Stimulated activated naive CD8-positive, alpha-beta T cell treated with anti-CD3 and anti-CD28 coated beads, Interleukin-15, Interleukin-2, amounts not matched to agents 100 U/mL and 50 U/mL, for 24 hours (primary cell): ENCODE measurements around the gene WDTC1.
A peak's percentile ranks its signal among the peaks of the same experiment; 100 is the strongest.
"Not testable (repeated sequence)": the region's sequence is repeated elsewhere in the genome, so short reads cannot be mapped to it uniquely, and the experiment has no call there.

Source experiments
- ATAC-seq: fragments of 150-1000 bp; cut with Tn5 transposase; one replicate; pipeline ENCODE4 v1.10.0; 2021
- DNase-seq: peaks from one replicate; pipeline ENCODE4 v3.0.0; 2021

The WDTC1 gene

DNA sequence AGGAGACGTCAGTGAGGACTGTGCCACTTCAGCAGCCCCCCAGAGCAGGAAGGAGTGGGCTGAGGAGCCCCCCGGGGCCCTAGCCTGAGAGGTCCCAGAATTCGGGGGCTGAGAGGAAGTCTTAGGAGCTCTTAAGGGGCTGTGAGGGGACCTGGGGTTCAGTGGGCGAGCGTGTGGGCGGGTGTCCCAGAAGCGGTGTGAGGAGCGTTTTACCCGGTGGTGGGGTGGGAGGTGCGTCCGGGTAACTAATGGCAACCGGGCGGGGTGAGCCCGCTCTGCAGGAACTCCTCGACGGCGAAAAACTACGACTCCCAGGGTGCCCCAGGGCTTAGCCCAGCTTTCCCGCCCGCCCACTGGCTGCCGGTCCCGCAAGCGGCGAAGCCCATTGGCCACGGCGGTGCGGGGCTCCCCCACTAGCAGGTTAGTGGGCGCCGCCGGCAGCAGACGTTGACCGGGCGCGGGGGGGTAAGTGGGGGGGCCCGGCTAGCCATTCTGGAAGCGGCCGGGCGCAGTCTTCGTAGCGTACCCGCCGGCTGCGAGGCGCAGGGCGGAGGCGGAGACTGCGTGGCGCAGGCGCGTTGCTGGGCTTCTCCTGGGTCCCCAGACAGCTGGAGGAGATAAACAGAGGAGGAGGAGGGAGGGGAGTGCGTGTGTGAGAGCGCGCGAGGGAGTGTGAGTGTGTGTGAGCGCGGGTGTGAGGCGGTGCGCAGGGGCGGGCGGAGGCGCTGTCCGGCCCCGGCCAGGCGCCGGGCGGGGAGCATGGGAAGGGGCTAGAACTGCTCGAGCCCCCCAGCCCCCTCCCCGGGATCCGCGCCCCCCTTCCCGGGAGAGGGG is at the start of gene WDTC1:
TSS of gene WDTC1 (plus strand) at position 584 of the 834 bp plus-strand sequence. CDS start 26,423 bp downstream, outside the sequence.
- ATAC-seq (peak; percentile 98), DNase-seq (peak; percentile 98)

GRCh38 chr1:27184665-27185064 is 49.8 kb upstream of the WDTC1 start:
- DNase-seq, ATAC-seq: not testable (repeated sequence)

DNA sequence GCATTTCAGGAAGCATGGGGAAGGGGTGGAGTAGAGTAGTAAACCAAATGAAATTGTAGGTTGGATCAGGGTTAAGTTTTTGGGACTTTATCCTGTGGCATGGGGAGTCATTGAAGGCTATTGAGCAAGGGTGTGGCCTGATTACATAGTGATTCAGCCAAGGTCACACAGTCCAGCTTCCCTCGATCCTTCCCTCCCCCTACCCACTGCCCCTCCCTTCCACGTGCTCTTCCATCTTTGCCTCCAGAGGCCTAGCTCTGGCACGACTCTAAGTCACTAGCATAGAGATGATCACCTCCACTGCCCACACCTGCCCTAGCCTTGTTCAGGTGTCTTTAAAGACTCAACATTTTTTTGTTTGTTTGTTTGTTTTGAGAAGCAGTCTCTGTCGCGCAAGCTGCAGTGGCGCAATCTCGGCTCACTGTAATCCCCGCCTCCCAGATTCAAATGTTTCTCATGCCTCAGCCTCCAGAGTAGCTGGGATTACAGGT is 42.3 kb upstream of the WDTC1 start:
- DNase-seq: no peak
- no peak for ATAC-seq

- no peak for DNase-seq
- ATAC-seq: no peak
Observed at GRCh38 chr1:27193194-27193593, 41.2 kb upstream of the WDTC1 start.

DNA sequence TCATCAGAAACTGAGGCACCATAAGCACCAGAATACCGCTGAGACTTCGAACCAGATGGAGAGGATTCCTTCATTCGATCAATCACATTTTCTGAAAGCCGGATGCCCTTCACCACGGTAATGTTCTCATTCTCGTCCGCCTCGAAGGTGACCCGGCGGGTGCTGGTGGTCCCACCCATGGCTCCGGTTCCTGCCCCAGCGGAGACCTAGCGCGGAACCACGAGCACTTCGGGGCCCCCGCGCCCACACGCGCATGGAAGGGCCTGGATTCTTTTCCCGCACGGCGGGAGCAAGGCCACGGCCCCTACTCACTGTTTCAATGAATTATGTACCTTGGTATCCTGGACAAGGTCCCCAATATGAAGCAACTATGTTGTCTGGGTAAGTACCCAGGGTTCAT is 33.1 kb upstream of the WDTC1 start:
- ATAC-seq (no peak), DNase-seq (no peak)

GRCh38 chr1:27203946-27204345 is 30.5 kb upstream of the WDTC1 start:
- DNase-seq: no peak
- ATAC-seq: no peak

DNA sequence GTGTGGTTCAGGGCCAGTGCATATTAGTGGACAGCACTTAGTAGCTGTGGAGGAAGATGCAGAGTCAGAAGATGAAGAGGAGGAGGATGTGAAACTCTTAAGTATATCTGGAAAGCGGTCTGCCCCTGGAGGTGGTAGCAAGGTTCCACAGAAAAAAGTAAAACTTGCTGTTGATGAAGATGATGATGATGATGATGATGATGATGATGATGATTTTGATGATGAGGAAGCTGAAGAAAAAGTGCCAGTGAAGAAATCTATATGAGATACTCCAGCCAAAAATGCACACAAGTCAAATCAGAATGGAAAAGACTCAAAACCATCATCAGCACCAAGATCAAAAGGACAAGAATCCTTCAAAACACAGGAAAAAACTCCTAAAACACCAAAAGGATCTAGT is 27.2 kb upstream of the WDTC1 start:
- not testable (repeated sequence) for ATAC-seq, DNase-seq

- ATAC-seq, DNase-seq: not testable (repeated sequence)
Observed at GRCh38 chr1:27208143-27208850, 26.1 kb upstream of the WDTC1 start.

DNA sequence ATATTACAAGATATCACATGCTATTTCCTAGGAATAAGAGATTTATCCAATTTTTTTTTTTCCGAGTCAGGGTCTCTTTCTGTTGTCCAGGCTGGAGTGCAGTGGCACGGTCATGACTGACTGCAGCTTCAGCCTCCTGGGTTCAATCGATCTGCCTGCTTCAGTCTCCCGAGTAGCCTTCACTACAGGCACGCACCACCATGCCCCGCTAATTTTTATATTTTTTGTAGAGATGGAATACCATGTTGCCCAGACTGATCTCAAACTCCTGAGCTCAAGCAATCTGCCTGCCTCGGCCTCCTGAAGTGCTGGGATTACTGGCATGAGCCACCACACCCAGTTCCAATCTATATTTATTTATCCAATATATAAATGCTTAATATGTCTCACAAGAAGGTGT is 18.0 kb upstream of the WDTC1 start:
- no peak for ATAC-seq
- DNase-seq: no peak

DNA sequence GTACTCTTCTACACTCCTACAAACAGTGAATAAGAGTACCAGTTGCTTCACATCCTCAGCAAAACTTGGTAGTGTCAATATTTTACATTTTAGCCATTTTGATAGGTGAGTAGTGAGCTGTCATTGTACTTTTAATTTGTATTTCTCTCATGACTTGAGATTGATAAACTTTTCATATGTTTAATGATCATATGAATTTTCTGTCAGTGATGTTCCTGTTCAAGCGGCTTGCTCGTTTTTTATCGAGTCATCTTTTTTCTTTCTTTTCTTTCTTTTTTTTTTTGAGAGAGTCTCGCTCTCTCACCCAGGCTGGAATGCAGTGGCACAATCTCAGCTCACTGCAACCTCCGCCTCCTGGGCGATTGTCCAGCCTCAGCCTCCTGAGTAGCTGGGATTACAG is 17.0 kb upstream of the WDTC1 start:
- no peak for DNase-seq
- ATAC-seq: no peak

DNA sequence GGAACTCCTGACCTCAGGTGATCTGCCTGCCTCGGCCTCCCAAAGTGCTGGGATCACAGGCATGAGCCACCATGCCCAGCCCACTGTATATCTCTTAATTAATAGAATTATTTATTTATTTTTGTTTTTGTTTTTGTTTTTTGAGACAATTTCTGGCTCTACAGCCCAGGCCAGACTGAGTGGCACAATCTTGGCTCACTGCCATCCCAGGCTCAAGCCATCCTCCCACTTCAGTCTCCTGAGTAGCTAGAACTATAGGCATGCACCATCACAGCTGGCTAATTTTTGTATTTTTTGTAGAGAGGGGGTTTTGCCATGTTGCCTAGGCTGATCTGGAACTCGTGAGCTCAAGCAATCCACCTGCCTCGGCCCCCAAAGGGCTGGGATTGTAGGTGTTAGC is 15.7 kb upstream of the WDTC1 start:
- DNase-seq (no peak), ATAC-seq (no peak)

GRCh38 chr1:27220096-27220495 is 14.3 kb upstream of the WDTC1 start:
- DNase-seq: no peak
- no peak for ATAC-seq

DNA sequence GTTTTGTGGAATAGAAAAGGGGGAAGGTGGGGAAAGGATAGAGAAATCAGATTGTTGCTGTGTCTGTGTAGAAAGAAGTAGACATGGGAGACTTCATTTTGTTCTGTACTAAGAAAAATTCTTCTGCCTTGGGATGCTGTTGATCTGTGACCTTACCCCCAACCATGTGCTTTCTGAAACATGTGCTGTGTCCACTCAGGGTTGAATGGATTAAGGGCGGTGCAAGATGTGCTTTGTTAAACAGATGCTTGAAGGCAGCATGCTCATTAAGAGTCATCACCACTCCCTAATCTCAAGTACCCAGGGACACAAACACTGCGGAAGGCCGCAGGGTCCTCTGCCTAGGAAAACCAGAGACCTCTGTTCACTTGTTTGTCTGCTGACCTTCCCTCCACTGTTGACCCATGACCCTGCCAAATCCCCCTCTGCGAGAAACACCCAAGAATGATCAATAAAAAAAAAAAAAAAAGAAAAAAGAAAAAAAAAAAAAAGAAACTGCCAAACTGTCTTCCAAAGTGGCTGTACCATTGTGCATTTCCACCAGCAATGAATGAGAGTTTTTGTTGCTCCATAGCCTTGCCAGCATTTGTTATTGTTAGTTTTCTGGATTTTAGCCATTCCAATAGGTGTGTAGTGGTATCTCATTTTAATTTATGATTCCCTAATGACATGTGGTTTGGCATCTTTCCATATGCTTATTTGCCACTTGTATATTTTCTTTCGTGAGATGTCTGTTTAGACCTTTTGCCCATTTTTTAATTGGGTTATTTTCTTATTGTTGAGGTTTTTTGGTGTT is 13.5 kb upstream of the WDTC1 start:
- ATAC-seq, DNase-seq: not testable (repeated sequence)

GRCh38 chr1:27225621-27226020 is 8.8 kb upstream of the WDTC1 start:
- no peak for DNase-seq
- ATAC-seq: no peak

GRCh38 chr1:27227765-27228164 is 6.7 kb upstream of the WDTC1 start:
- no peak for DNase-seq
- no peak for ATAC-seq

DNA sequence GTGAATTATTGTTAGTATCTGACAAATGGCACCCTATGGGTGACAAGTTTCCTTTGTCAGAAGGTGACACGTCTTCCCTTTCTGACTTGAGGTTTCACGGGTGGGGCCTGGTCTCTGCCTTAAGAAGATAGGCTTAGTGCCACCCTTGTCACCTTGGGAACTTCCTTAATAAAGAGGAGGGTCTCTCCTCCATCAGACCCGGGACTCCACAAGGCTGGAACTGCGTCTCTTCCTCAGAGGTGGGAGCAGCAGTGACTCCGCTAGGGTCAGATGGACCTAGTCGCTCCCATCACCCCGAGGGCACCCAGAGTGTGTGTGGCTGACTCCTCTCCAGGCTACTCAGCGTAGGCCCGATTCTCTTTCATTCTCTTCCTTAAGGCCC is 774 bp upstream of the WDTC1 start:
- no peak for DNase-seq
- peak; percentile 11 for ATAC-seq

DNA sequence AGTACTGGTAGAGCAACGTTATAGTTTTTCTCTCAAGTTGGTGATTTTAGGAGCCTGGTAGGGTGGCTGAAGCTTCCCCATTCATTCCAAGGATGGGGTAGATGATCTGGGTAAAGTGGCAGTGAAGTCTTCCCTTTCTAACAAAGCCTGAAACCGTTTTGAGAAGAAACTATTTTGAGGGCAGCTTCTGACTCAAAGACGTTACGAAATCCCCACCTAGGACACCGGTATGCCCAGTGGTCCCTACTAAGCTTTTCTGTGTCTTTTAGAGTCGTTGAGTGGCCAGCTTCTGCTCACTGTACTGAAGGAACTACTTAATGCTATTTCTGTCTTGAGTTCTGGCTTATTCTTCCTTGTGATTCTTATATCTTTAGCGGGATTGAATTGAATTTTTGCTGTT is 1.4 kb downstream of the WDTC1 start:
- ATAC-seq: no peak
- no peak for DNase-seq

- ATAC-seq: no peak
- no peak for DNase-seq
Observed at GRCh38 chr1:27237112-27237511, 2.7 kb downstream of the WDTC1 start.

DNA sequence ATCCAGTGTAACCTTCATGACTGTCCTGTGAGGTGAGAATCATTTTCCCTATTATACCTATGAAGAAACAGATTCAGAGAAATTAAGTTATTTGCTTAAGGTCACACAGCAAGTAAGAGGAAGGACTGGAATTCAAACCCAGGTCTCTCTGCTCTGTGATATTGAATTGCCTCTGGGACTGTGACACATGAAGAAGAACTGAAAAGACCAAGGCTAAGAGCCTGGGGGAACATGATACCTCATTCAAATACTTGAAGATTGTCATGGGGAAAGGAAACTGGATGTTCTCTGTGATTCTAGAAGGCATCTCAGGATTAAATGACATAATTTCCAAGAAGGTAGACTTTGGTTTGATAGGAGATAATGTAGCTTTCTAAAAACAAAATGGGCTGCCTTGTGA is 3.6 kb downstream of the WDTC1 start:
- no peak for DNase-seq
- ATAC-seq: no peak

DNA sequence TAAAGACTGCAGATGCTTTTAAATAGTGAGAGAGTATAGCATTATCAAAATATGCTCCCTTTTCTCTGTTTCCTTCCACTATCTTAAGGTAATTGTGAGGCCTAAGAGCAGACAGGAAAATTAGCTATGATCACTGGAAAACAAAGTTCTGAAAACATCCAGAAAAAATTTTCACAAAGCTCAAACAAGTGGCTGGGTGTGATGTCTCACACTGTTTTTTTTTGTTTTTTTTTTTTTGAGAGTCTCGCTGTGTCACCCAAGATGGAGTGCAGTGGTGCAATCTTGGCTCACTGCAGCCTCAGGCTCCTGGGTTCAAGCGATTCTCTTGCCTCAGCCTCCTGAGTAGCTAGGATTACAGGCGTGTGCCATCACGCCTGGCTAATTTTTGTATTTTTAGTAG is 7.2 kb downstream of the WDTC1 start:
- no peak for ATAC-seq
- DNase-seq: no peak

DNA sequence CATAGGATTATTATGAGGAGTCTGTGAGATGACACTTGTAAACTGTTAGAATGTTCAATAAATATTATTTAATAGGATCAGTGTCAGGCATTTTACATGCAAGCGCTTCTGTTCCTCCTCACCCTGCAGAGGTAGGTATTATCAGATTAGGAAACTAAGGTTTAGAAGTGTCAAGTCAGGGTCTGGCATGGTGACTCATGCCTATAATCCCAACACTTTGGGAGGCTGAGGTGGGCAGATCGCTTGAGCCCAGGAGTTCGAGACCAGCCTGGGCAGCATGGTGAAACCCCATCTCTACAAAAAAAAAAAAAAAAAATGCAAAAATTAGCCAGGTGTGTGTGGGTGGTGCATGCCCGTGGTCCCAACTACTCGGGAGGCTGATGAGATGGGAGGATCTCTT is 9.2 kb downstream of the WDTC1 start:
- not testable (repeated sequence) for DNase-seq, ATAC-seq

- no peak for ATAC-seq
- no peak for DNase-seq
Observed at GRCh38 chr1:27246194-27246593, 11.8 kb downstream of the WDTC1 start.

DNA sequence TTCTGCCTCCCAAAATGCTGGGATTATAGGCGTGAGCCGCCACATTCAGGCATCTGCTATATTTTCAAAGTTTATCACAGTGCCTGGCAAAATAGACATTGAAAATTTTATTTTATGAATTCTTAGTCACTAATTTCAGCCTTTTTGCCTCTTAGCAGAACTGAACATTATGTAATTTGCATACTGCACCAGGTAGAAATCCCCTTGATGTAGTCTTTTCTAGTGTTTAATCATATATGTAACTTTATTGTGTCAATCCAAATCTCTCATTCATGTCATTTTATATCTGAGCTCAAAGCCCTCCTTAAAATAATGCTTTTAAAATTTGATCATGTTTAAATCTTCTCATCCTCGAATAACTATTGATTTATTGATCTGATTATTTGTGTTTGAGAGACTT is 19.2 kb downstream of the WDTC1 start:
- DNase-seq (no peak), ATAC-seq (no peak)
